Astrocyte (in vitro differentiated cells and primary cell): ENCODE measurements around the gene PLB1. TPM values are rescaled to one million over a fixed set of nuclear protein-coding genes. Genes with fewer than 3 reads are reported as not detected.

Experiments used
- DNase-seq: peaks from one replicate; pipeline ENCODE4 v3.0.0-alpha.2; 2010; ENCODE audit warnings: low read depth
- FAIRE-seq: peaks from 2 replicates; lab custom pipeline; 2011; peaks lifted over from hg19 to GRCh38; lab: Jason Lieb, UNC
- H2AFZ ChIP-seq: 2 replicates; pipeline ENCODE4 v1.6.0; 2012; ENCODE audit warnings: low read depth, low read length, inconsistent platforms
- H3K27ac ChIP-seq: 2 replicates; pipeline ENCODE4 v1.5.1; 2011; ENCODE audit warnings: low read depth, low read length, inconsistent platforms
- H3K27me3 ChIP-seq: 2 replicates; pipeline ENCODE4 v1.6.0; 2011; ENCODE audit warnings: low read length, inconsistent platforms; ENCODE audit not compliant: insufficient read depth
- H3K36me3 ChIP-seq: 2 replicates; pipeline ENCODE4 v1.5.1; 2011; ENCODE audit warnings: low read length, inconsistent platforms; ENCODE audit not compliant: insufficient read depth
- H3K4me1 ChIP-seq: 2 replicates; pipeline ENCODE4 v1.5.1; 2011; ENCODE audit warnings: low read length, inconsistent platforms; ENCODE audit not compliant: insufficient read depth
- H3K4me2 ChIP-seq: 2 replicates; pipeline ENCODE4 v1.6.0; 2012; ENCODE audit warnings: low read length, inconsistent platforms
- H3K4me3 ChIP-seq: 2 replicates; pipeline ENCODE4 v1.5.1; 2011; ENCODE audit warnings: low read depth, mild to moderate bottlenecking, low read length, inconsistent platforms; ENCODE audit not compliant: insufficient read depth
- H3K79me2 ChIP-seq: 2 replicates; pipeline ENCODE4 v1.6.0; 2012; ENCODE audit warnings: mild to moderate bottlenecking, low read length, inconsistent platforms; ENCODE audit not compliant: insufficient read depth
- H3K9ac ChIP-seq: 2 replicates; pipeline ENCODE4 v1.6.0; 2012; ENCODE audit warnings: mild to moderate bottlenecking, low read length, inconsistent platforms
- H3K9me3 ChIP-seq: 2 replicates; pipeline ENCODE4 v1.5.1; 2012; ENCODE audit warnings: low read depth, mild to moderate bottlenecking, low read length, inconsistent platforms; ENCODE audit not compliant: insufficient read depth
- H4K20me1 ChIP-seq: 2 replicates; pipeline ENCODE4 v1.6.0; 2012; ENCODE audit warnings: low read length, inconsistent platforms; ENCODE audit not compliant: insufficient read depth
- H3K27ac Mint-ChIP-seq: one replicate; pipeline ENCODE4 v1.8.0; 2021; ENCODE audit warnings: mild to moderate bottlenecking, mixed read lengths; ENCODE audit not compliant: unreplicated experiment
- H3K27me3 Mint-ChIP-seq: one replicate; pipeline ENCODE4 v1.8.0; 2021; ENCODE audit warnings: low read depth, mixed read lengths; ENCODE audit not compliant: unreplicated experiment
- H3K36me3 Mint-ChIP-seq: one replicate; pipeline ENCODE4 v1.8.0; 2021; ENCODE audit warnings: low read depth, mixed read lengths; ENCODE audit not compliant: unreplicated experiment
- H3K4me1 Mint-ChIP-seq: one replicate; pipeline ENCODE4 v1.8.0; 2021; ENCODE audit warnings: low read depth, mixed read lengths; ENCODE audit not compliant: unreplicated experiment
- H3K4me3 Mint-ChIP-seq: one replicate; pipeline ENCODE4 v1.8.0; 2021; ENCODE audit warnings: mild to moderate bottlenecking, moderate library complexity, mixed read lengths; ENCODE audit not compliant: unreplicated experiment
- H3K9me3 Mint-ChIP-seq: one replicate; pipeline ENCODE4 v1.8.0; 2021; ENCODE audit warnings: mild to moderate bottlenecking, mixed read lengths; ENCODE audit not compliant: unreplicated experiment
- EZH2 ChIP-seq: IDR thresholded peaks from 2 replicates; pipeline ENCODE4 v1.6.1; 2012; ENCODE audit warnings: mild to moderate bottlenecking, low read length, inconsistent platforms; ENCODE audit not compliant: insufficient read depth
- total RNA-seq: library from RNA; stranded (reverse); gene quantifications from 2 replicates; pipeline ENCODE4 v1.2.1, GENCODE V29; 2021
- TF ChIP-seq, protein P1 (sequence below): IDR thresholded peaks from 2 replicates; pipeline ENCODE4 v1.5.1; 2011; ENCODE audit warnings: low read depth, mild to moderate bottlenecking, inconsistent platforms, low read length, moderate library complexity; ENCODE audit not compliant: insufficient read depth

Gene PLB1
- total RNA-seq, 1 donor from 2014 or later = 0.98 TPM

DNA sequence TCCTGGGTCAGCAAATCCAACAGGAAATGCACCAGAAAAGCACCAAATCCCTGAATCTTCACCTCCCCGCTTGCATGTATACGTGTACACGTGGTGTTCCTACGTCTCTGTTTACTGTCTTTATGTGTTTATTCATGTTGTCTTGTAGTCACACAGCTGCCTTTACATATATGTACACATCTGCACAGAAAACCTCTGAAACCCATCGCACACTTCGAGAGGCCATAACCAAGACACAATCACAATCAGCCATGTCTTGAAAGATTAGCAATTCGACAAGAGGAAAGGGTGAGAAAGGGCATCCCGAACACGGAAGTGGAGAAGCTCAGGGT, 98.1 kb downstream of the PLB1 start:
- Mint-ChIP-seq H3K27ac (peak overlapping the region; percentile 76), H3K9me3 (peaks cover 4% of the 10 kb centered on the region), H3K36me3 (peaks cover 3% of the 10 kb centered on the region), H3K4me1 (peaks cover 22% of the 10 kb centered on the region), H3K27me3 (peaks cover 7% of the 10 kb centered on the region), H3K4me3 (no peak overlapping the region)
- TF ChIP-seq, protein P1, sequence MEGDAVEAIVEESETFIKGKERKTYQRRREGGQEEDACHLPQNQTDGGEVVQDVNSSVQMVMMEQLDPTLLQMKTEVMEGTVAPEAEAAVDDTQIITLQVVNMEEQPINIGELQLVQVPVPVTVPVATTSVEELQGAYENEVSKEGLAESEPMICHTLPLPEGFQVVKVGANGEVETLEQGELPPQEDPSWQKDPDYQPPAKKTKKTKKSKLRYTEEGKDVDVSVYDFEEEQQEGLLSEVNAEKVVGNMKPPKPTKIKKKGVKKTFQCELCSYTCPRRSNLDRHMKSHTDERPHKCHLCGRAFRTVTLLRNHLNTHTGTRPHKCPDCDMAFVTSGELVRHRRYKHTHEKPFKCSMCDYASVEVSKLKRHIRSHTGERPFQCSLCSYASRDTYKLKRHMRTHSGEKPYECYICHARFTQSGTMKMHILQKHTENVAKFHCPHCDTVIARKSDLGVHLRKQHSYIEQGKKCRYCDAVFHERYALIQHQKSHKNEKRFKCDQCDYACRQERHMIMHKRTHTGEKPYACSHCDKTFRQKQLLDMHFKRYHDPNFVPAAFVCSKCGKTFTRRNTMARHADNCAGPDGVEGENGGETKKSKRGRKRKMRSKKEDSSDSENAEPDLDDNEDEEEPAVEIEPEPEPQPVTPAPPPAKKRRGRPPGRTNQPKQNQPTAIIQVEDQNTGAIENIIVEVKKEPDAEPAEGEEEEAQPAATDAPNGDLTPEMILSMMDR = no peak
- TF ChIP-seq EZH2 = no peak
- H3K9ac ChIP-seq = no peak overlapping the region
- peaks cover 12% of the 10 kb centered on the region for H3K4me1 ChIP-seq
- H3K27ac ChIP-seq = no peak overlapping the region
- no peaks in the 10 kb centered on the region for H4K20me1 ChIP-seq
- no peak for DNase-seq
- H3K36me3 ChIP-seq = no peaks in the 10 kb centered on the region
- H3K79me2 ChIP-seq = no peaks in the 10 kb centered on the region
- H3K4me3 ChIP-seq = no peak overlapping the region
- H2AFZ ChIP-seq = no peak overlapping the region
- no peaks in the 10 kb centered on the region for H3K27me3 ChIP-seq
- FAIRE-seq = no peak
- no peaks in the 10 kb centered on the region for H3K9me3 ChIP-seq
- peak overlapping the region; percentile 55 for H3K4me2 ChIP-seq

DNA sequence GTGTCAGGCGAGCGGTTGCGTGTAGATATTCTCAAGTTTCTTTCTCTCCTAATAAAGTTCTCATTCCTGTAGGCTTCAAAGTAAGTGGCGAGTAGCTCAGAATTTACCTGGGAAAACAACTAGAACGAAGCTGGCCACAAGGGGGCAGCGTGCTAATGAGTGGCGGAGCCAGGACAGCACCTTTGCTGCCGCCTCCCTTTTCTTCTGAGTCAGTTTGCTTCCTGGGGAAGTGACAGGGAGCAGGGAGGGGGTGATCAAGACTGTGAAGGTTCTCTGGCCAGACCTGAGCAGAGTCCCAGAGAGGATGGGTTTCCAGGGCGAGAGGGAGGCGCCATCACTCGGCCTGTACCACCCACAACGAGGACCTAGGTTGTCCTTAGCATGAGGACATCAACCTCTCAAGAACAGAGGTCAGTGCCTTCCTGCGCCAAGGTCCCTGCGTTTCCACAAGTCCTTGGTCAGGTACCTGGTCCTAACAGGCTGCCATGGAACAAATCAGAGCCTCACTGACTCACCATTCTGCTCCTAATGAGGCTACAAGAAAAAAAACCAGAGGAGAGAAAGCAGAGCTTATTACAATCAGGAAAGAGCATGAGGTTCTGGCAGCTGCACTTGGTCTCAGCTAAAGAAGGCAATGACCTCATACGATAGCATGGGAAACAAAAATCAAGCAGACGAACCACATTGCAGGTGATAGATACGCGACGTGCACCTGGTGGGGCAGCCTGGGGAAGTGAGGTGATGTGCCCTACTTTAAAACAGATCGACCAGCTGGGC, 98.7 kb downstream of the PLB1 start:
- Mint-ChIP-seq H3K4me1 (peaks cover 22% of the 10 kb centered on the region), H3K4me3 (peak overlapping the region; percentile 27), H3K27me3 (peaks cover 7% of the 10 kb centered on the region), H3K27ac (peak overlapping the region; percentile 76), H3K9me3 (peaks cover 4% of the 10 kb centered on the region), H3K36me3 (peaks cover 3% of the 10 kb centered on the region)
- Histone ChIP-seq H3K9ac (peak overlapping the region; percentile 52), H3K27ac (peak overlapping the region; percentile 74), H3K9me3 (no peaks in the 10 kb centered on the region), H2AFZ (peak overlapping the region; percentile 42), H3K4me1 (peaks cover 12% of the 10 kb centered on the region), H3K36me3 (no peaks in the 10 kb centered on the region), H4K20me1 (no peaks in the 10 kb centered on the region), H3K4me2 (peak overlapping the region; percentile 55), H3K27me3 (no peaks in the 10 kb centered on the region), H3K4me3 (no peak overlapping the region), H3K79me2 (no peaks in the 10 kb centered on the region)
- DNase-seq = peak; percentile 79
- peak; percentile 69 for FAIRE-seq
- no peak for TF ChIP-seq EZH2
- TF ChIP-seq, protein P1 = peak; percentile 84

DNA sequence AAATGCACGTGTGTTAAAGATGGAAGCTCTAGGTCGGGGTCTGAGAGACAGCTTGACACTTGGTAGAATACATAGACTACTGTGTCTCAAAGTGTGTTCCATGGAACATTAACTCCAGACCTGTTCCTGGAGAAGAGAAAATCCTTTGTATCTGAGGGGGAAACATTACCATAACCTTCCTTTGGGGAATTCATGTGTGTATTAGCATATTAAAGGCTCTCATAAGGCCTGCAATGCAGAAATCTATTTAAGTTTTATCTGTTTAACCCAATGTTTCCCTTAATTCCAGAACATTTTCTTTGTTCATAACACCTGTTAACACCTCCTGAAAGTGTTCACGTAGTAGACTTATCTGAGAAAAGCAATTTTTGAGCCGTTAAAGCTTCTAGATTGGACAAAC, 99.5 kb downstream of the PLB1 start:
- TF ChIP-seq EZH2 = no peak
- TF ChIP-seq, protein P1 = no peak
- FAIRE-seq = no peak
- H3K27ac ChIP-seq = peak overlapping the region; percentile 74
- no peaks in the 10 kb centered on the region for H3K9me3 ChIP-seq
- peaks cover 22% of the 10 kb centered on the region for H3K4me1 Mint-ChIP-seq
- H3K36me3 ChIP-seq = no peaks in the 10 kb centered on the region
- H3K36me3 Mint-ChIP-seq = peaks cover 3% of the 10 kb centered on the region
- H3K4me1 ChIP-seq = peaks cover 12% of the 10 kb centered on the region
- no peak overlapping the region for H3K4me2 ChIP-seq
- H3K27me3 ChIP-seq = no peaks in the 10 kb centered on the region
- no peaks in the 10 kb centered on the region for H3K79me2 ChIP-seq
- DNase-seq = no peak
- no peak overlapping the region for H3K9ac ChIP-seq
- H3K9me3 Mint-ChIP-seq = peaks cover 7% of the 10 kb centered on the region
- no peak overlapping the region for H2AFZ ChIP-seq
- H4K20me1 ChIP-seq = no peaks in the 10 kb centered on the region
- no peak overlapping the region for H3K4me3 Mint-ChIP-seq
- H3K4me3 ChIP-seq = no peak overlapping the region
- peak overlapping the region; percentile 76 for H3K27ac Mint-ChIP-seq
- H3K27me3 Mint-ChIP-seq = peaks cover 3% of the 10 kb centered on the region
